EL (cell line): ENCODE data around the gene NAGK.
"Not testable (repeated sequence)": the region's sequence is repeated elsewhere in the genome, so short reads cannot be mapped to it uniquely, and the experiment has no call there.

ENCODE experiments used
- DNase-seq: peaks from one replicate; pipeline ENCODE4 v3.0.0-alpha.2; 2016

The NAGK gene

GRCh38 chr2:71070294-71071093 lies 2.0 kb downstream of the NAGK start:
- DNase-seq: peak; percentile 47

GRCh38 chr2:71071681-71072398 lies 3.4 kb downstream of the NAGK start:
- no peak for DNase-seq

GRCh38 chr2:71072492-71072891 lies 4.0 kb downstream of the NAGK start:
- DNase-seq: no peak

DNA sequence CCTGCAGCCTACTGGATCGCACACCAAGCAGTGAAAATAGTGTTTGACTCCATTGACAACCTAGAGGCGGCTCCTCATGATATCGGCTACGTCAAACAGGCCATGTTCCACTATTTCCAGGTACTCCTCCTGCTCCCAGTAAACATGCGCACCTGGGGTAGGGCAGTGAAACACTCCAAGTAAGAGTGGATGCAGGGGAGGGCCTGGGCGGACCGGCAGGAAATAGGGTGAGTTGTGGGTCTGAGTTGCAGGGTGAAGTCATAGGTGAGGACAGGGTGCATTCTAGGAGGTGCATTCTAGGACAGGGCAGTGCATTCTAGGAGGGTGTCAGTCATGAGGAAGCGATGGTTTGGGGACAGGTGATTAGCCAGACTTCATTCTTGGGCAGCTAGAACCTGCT lies 5.0 kb downstream of the NAGK start:
- DNase-seq: no peak

GRCh38 chr2:71074893-71075395 lies 6.5 kb downstream of the NAGK start:
- DNase-seq: no peak

DNA sequence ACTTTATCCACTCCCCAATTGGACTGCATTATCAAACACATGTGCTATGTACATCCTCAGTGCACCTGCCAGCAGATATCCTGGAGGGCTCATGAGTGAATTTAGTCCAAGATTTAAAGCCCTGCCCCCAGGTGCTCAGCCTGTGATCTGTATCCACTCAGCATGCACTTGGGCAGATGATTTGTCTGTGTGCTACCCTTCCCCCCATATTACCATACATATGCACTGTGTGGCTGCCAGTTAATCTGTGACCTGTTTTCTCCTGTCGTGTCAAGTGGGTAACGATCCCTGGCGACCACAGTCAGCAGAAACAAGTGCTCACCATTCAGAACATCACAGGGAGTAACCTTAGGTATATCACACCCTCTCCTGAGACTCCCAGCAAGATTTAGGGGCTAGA lies 10.2 kb downstream of the NAGK start:
- no peak for DNase-seq

DNA sequence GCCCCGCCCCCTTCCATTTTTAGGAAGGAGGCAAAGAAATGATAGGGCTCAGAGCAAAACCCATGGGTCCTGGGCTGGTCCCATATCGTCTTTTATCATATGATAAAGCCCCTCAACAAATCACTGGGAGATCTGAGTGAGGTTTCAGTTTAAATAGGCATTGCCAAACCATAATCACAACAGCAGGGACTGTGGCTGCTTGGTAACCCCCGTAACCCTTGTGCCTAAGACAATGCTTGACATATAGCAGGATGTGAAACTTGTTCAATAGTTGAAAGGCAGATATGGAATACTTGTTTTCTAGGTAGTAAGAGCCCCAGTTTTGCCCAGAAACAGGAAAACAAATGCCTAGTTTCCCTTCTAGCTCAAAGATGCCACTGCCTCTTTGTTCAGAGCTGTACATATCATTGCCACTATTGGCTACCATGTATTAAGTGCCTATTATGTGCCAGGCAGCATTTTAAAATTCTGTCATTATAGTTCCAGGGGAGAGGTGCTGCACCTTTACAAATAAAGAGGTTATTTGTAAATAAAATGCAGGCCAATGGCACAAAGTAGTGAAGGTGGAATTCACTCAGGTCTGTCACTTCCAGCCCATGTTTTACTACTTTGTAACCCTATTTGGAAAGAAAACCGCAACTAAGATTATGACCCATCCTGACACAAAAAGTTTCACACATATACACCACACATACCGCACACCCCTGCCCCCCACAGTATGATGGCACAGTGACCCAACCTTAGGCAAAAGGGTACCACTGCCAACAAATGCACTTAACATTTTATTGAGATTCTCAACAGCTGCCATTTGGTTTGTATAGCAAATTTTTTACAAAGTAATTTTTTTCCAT lies 14.2 kb downstream of the NAGK start:
- no peak for DNase-seq

GRCh38 chr2:71083297-71083696 lies 14.8 kb downstream of the NAGK start:
- DNase-seq: not testable (repeated sequence)

DNA sequence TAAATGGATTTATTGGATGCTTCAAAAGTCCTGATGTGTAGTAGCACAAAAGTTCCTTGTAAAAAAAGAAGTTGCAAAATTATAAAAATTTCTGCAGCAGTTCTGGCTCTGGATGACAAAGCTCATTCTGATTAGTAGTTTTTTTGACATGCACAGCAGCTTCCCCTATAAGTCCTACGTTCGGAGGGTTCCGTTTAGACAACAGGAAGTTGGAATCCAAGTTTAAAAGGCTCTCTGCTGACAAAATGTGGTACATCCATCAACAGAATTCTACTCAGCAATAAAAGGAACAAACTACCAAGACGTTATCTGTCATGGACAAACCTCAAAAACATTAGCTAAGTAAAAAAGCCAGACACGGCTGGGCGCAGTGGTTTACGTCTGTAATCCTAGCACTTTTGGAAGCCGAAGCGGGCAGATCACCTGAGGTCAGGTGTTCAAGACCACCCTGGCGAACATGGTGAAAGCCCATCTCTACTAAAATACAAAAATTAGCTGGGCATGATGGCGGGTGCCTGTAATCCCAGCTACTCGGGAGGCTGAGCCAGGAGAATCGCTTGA lies 15.4 kb downstream of the NAGK start:
- DNase-seq: not testable (repeated sequence)

GRCh38 chr2:71085325-71086003 lies 17.0 kb downstream of the NAGK start:
- not testable (repeated sequence) for DNase-seq

- DNase-seq: not testable (repeated sequence)
Measured at GRCh38 chr2:71089475-71089874, 21.0 kb downstream of the NAGK start.

DNA sequence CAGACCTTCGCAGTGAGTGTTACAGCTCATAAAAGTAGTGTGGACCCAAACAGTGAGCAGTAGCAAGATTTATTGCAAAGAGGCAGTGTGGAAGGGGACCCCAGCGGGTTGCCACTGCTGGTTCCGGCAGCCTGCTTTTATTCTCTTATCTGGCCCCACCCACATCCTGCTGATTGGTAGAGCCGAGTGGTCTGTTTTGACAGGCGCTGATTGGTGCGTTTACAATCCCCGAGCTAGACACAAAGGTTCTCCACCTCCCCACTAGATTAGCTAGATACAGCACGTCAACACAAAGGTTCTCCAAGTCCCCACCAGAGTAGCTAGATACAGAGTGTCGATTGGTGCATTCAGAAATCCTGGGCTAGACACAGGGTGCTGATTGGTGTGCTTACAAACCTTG lies 23.4 kb downstream of the NAGK start:
- DNase-seq: not testable (repeated sequence)

DNA sequence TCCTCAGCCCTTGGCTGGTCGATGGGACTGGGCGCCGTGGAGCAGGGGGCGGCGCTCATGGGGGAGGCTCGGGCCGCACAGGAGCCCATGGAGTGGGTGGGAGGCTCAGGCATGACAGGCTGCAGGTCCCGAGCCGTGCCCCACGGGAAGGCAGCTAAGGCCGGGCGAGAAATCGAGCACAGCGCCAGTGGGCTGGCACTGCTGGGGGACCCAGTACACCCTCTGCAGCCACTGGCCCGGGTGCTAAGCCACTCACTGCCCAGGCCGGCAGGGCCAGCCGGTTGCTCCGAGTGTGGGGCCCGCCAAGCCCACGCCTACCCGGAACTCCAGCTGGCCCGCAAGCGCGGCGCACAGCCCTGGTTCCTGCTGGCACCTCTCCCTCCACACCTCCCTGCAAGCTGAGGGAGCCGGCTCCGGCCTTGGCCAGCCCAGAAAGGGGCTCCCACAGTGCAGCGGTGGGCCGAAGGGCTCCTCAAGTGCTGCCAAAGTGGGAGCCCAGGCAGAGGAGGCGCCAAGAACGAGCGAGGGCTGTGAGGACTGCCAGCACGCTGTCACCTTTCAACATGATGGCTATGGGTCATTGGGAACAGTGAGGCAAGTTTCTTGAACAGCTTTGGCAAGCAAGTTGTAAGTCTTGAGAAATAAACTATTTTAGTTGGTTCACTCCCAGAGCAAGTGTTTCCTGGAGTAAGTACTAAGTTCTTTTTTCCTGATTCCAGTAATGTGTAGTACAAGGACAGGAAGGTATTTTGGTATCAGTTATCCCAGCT lies 24.2 kb downstream of the NAGK start:
- not testable (repeated sequence) for DNase-seq

DNA sequence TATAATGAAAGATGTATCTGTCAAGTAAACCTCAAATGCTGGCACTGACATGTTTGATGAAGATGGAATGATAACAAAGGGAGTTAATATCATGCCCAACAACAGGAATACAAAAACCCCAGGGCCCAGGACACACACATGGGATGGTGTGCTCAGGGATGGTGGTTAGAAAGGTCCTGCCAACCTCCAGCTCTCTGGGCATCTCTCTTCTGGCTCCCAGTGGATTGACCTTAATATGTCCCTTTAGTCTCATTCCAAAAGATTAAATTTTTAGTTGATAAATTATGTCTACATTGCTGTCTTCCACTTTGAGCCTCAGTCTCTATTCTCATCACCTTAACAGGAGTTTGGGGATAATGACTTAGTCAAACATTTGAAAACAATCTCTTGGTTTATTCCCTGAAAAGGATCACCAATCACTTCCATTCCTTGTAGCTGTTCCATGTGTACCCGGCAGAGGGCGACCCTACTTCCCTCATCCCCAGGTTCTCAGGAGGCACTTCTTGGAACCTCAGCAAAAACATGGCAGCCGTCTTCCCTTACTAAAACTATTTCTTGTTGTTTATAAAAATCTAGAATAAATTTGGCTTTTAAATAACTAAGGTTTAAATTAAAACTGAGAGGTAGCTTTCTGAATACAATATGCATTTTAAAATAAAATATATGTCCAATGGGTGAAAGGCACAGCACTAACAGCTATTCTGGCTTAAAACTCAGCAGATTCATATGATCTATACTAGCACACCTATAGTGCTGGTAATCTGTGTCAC lies 31.9 kb downstream of the NAGK start:
- DNase-seq: peak; percentile 60

- DNase-seq: peak; percentile 58
Measured at GRCh38 chr2:71101656-71102055, 33.2 kb downstream of the NAGK start.

GRCh38 chr2:71102981-71103681 lies 34.7 kb downstream of the NAGK start:
- no peak for DNase-seq

GRCh38 chr2:71103809-71104208 lies 35.4 kb downstream of the NAGK start:
- DNase-seq: no peak

- DNase-seq: not testable (repeated sequence)
Measured at GRCh38 chr2:71106463-71106862, 38.0 kb downstream of the NAGK start.

DNA sequence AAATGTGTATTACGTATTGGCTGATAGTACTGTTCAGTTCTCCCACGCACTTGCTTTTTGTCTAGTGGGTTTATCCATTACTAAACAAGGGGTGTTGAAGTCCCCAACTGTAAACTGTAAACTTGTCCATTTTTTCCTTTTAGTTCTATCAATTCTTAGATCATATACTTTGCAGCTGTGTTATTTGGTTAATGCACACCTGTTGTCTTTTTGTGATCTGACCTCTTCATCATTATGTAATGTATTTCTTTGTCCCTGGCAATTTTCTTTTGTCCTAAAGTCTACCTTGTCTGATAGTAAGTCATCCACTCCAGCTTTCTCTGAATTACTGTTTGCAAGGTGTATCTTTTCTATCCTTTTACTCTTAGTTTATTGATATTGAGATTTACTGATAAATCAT lies 39.6 kb downstream of the NAGK start:
- DNase-seq: no peak

DNA sequence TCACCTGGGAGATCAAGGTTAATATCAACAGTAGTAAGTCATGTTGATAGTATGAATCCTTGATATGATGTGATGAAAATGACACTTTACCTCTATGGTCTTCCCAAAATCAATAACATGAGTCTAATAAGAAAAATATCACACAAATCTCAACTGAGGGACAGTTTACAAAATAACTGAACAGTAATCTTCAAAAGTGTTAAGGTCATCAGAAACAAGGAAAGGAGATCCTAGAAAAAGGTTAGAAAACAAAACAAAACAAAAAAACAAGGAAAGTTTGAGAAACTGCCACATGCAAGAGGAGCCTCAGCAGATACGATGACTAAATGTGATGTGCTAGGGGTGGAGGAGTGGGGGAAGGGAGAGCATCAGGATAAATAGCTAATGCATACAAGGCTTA lies 45.4 kb downstream of the NAGK start:
- no peak for DNase-seq
